Ishikawa (cell line): ENCODE data around the gene OXGR1.

Source experiments
- CEBPB ChIP-seq: IDR thresholded peaks from 2 replicates; pipeline ENCODE4 v1.6.1; 2012
- CREB1 ChIP-seq: IDR thresholded peaks from 2 replicates; pipeline ENCODE4 v1.6.1; 2012; ENCODE audit warnings: low read depth
- EGR1 ChIP-seq: IDR thresholded peaks from 2 replicates; pipeline ENCODE4 v1.6.1; 2012
- EP300 ChIP-seq: IDR thresholded peaks from 2 replicates; pipeline ENCODE4 v1.6.1; 2012; ENCODE audit warnings: borderline replicate concordance
- FOXM1 ChIP-seq: IDR thresholded peaks from 2 replicates; pipeline ENCODE4 v1.6.1; 2012; ENCODE audit warnings: low read depth, borderline replicate concordance
- NFIC ChIP-seq: IDR thresholded peaks from 2 replicates; pipeline ENCODE4 v1.6.1; 2012
- RAD21 ChIP-seq: IDR thresholded peaks from 2 replicates; pipeline ENCODE4 v1.6.1; 2012; ENCODE audit warnings: low read depth
- TAF1 ChIP-seq: IDR thresholded peaks from 2 replicates; pipeline ENCODE4 v1.6.1; 2012; ENCODE audit warnings: low read depth, mild to moderate bottlenecking
- TCF12 ChIP-seq: IDR thresholded peaks from 2 replicates; pipeline ENCODE4 v1.6.1; 2012; ENCODE audit warnings: low read depth
- TEAD4 ChIP-seq: IDR thresholded peaks from 2 replicates; pipeline ENCODE4 v1.6.1; 2012
- YY1 ChIP-seq: IDR thresholded peaks from 2 replicates; pipeline ENCODE4 v1.6.1; 2012; ENCODE audit warnings: low read depth
- ZBTB7A ChIP-seq: IDR thresholded peaks from 2 replicates; pipeline ENCODE4 v1.6.1; 2012; ENCODE audit warnings: low read depth
- TF ChIP-seq, protein P1 (sequence below): IDR thresholded peaks from 2 replicates; pipeline ENCODE4 v1.6.1; 2012; ENCODE audit warnings: low read depth, mild to moderate bottlenecking
- TF ChIP-seq, protein P2 (sequence below): IDR thresholded peaks from 2 replicates; pipeline ENCODE4 v1.6.1; 2012
- TF ChIP-seq, protein P3 (sequence below): IDR thresholded peaks from 2 replicates; pipeline ENCODE4 v1.6.1; 2012

Gene OXGR1

DNA sequence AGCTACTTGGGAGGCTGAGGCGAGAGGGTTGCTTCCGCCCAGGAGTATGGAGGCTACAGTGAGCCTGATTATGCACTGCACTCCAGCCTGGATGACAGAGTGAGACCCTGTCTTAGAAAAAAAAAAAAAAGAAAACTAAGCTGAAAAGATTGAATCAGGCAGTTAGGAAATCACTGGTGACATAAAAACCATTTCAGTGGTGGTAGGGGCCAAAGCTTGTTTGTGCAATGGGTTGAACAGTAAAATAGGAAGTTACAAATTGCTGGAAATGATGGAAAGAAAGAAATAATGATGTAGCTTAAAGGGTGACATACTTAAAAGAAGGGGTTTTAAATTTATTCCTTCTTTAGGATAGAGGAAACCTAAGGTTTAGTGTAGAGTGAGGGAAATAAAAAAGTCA is 4.8 kb upstream of the OXGR1 start:
- TF ChIP-seq EP300, result no peak
- TF ChIP-seq FOXM1, result no peak
- TF ChIP-seq ZBTB7A, result no peak
- no peak for TF ChIP-seq YY1
- TF ChIP-seq TAF1, result no peak
- TF ChIP-seq TEAD4, result no peak
- TF ChIP-seq TCF12, result no peak
- TF ChIP-seq, protein P1, sequence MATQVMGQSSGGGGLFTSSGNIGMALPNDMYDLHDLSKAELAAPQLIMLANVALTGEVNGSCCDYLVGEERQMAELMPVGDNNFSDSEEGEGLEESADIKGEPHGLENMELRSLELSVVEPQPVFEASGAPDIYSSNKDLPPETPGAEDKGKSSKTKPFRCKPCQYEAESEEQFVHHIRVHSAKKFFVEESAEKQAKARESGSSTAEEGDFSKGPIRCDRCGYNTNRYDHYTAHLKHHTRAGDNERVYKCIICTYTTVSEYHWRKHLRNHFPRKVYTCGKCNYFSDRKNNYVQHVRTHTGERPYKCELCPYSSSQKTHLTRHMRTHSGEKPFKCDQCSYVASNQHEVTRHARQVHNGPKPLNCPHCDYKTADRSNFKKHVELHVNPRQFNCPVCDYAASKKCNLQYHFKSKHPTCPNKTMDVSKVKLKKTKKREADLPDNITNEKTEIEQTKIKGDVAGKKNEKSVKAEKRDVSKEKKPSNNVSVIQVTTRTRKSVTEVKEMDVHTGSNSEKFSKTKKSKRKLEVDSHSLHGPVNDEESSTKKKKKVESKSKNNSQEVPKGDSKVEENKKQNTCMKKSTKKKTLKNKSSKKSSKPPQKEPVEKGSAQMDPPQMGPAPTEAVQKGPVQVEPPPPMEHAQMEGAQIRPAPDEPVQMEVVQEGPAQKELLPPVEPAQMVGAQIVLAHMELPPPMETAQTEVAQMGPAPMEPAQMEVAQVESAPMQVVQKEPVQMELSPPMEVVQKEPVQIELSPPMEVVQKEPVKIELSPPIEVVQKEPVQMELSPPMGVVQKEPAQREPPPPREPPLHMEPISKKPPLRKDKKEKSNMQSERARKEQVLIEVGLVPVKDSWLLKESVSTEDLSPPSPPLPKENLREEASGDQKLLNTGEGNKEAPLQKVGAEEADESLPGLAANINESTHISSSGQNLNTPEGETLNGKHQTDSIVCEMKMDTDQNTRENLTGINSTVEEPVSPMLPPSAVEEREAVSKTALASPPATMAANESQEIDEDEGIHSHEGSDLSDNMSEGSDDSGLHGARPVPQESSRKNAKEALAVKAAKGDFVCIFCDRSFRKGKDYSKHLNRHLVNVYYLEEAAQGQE, result no peak
- no peak for TF ChIP-seq NFIC
- TF ChIP-seq, protein P2, sequence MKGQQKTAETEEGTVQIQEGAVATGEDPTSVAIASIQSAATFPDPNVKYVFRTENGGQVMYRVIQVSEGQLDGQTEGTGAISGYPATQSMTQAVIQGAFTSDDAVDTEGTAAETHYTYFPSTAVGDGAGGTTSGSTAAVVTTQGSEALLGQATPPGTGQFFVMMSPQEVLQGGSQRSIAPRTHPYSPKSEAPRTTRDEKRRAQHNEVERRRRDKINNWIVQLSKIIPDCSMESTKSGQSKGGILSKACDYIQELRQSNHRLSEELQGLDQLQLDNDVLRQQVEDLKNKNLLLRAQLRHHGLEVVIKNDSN, result no peak
- no peak for TF ChIP-seq CEBPB
- TF ChIP-seq, protein P3, sequence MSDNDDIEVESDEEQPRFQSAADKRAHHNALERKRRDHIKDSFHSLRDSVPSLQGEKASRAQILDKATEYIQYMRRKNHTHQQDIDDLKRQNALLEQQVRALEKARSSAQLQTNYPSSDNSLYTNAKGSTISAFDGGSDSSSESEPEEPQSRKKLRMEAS, result no peak
- TF ChIP-seq EGR1, result no peak
- TF ChIP-seq CREB1, result no peak
- no peak for TF ChIP-seq RAD21

DNA sequence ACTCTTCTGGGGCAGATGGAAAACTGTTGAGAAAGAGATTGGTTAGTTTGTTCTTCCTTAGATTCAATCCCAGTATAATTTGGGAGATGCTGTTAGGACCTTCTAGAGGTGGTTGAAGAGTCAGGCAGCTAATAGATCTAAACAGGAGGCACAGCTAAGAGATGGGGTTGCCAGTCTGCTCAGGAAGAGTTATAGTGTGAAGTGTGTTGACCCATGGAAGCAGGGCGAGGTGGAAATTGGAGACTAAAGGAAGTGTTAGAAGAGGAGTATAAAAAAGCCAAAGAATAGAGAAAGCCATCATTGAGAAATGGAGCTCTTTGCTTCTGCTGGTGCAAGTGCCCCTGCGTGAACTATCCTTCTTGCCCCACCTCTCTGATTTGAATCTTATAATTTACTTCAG is 3.8 kb upstream of the OXGR1 start:
- TF ChIP-seq, protein P1, result no peak
- no peak for TF ChIP-seq FOXM1
- TF ChIP-seq TCF12, result no peak

DNA sequence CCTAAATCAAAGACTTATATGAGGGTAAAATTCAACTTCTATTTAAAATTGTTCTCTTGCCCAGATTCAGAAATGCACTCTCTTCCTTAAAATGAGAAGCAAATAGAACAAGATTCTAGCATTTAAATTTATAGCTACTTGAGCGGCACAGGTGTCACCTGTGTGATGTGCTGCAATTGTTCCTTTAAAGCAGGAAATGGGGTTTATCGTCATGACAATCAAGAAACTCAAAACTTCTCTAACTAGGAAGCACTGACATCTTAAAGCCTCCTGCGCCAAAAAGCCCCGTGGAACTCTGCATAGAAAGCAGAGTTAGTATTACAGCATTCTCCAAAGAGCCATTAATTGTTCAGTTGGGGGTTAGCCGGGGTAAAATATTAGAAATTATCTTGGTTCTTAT is 2.6 kb upstream of the OXGR1 start:
- TF ChIP-seq, protein P1, result no peak
- no peak for TF ChIP-seq NFIC
- no peak for TF ChIP-seq ZBTB7A
- TF ChIP-seq EP300, result no peak
- no peak for TF ChIP-seq RAD21
- TF ChIP-seq YY1, result no peak
- no peak for TF ChIP-seq TAF1
- no peak for TF ChIP-seq EGR1
- TF ChIP-seq, protein P2, result no peak
- no peak for TF ChIP-seq TCF12
- no peak for TF ChIP-seq TEAD4
- TF ChIP-seq CEBPB, result no peak
- no peak for TF ChIP-seq CREB1
- TF ChIP-seq FOXM1, result no peak
- TF ChIP-seq, protein P3, result no peak

DNA sequence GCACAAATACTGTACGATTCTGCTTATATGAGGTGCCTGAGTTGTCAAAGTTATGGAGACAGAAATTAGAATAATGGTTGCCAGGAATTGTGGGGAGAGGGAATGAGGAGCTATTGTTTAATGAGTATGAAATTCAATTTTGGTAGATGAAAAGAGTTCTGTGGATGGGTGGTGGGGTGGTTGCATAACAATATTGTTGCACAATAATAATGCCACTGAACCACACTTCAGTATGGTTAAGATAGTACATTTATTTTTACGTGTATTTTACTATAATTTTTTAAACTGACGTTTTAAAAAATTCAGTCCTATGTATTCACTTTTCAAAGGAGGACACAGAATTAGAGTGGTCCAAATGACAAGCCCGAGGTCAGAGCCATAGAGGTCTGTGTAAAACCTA is 1.8 kb upstream of the OXGR1 start:
- TF ChIP-seq CEBPB (0 out of 2 replicates have a peak, but pooled peaks have one; percentile 34), ZBTB7A (no peak)

DNA sequence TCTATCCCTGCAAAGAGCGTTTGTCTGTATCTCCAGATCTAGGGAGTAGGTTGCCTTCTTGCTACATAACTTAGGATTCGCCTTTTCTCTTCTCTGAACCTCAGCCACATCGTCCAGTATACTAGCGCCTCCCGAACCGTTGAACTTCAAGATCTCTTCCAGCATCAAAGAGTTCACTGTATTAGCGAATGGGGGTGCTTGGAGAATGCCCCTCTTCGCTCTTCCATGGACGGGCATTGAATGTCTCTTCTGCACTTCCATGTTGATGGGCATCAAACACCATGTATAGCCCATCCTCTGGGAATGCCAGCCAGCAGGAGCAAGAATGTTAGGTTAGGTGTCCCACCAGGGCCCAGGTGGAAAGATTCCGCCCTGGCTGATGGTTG is 575 bp upstream of the OXGR1 start:
- TF ChIP-seq, protein P1, result no peak
- TF ChIP-seq ZBTB7A, result no peak
